ENCODE data around the gene NOP10. TPM values are rescaled to one million over a fixed set of nuclear protein-coding genes. Genes with fewer than 3 reads are reported as not detected.
"Not testable (repeated sequence)": the region's sequence is repeated elsewhere in the genome, so short reads cannot be mapped to it uniquely, and the experiment has no call there.

The NOP10 gene
- polyA plus RNA-seq, 1 experiment = 262 TPM

DNA sequence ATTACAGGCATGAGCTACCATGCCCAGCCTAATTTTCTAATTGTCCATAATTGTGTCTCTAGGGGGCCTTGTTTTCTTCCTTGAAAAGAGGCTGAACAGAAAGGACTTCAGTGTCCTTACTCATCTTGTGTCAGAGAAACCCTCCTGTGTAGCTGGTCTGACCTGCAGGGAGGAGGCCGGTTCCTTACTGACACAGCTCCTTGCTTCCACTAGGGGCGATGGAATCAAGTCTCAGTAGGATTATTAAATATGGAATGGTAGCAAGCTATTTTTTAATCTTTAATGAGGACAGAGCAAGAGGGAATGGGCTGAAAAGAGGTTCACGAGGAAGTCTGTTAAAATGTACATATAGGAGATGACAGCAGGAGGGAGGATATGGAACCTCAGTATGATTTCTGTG is 15.4 kb upstream of the NOP10 start:
- Histone ChIP-seq H3K27ac (ENCODE audit: low read depth, low read length) (no peak overlapping the region), H3K4me3 (ENCODE audit: low read depth, low read length) (no peak overlapping the region), H3K9me3 (ENCODE audit: control insufficient read depth, insufficient read depth, low read length) (no peaks in the 10 kb centered on the region), H3K27me3 (ENCODE audit: control insufficient read depth, insufficient read depth, low read length) (no peaks in the 10 kb centered on the region)
- ChIA-PET POLR2A (no interaction called here), CTCF (interaction anchor here (1.0 to 1.7 kb wide), 2 partner anchors 9 to 16 kb away, joined by 4 to 8 read pairs; partner anchors contain the start of genes LPCAT4, NOP10 and NUTM1)
- DNase-seq (ENCODE audit: low read depth, low spot score) = no peak
- TF ChIP-seq, protein P1, sequence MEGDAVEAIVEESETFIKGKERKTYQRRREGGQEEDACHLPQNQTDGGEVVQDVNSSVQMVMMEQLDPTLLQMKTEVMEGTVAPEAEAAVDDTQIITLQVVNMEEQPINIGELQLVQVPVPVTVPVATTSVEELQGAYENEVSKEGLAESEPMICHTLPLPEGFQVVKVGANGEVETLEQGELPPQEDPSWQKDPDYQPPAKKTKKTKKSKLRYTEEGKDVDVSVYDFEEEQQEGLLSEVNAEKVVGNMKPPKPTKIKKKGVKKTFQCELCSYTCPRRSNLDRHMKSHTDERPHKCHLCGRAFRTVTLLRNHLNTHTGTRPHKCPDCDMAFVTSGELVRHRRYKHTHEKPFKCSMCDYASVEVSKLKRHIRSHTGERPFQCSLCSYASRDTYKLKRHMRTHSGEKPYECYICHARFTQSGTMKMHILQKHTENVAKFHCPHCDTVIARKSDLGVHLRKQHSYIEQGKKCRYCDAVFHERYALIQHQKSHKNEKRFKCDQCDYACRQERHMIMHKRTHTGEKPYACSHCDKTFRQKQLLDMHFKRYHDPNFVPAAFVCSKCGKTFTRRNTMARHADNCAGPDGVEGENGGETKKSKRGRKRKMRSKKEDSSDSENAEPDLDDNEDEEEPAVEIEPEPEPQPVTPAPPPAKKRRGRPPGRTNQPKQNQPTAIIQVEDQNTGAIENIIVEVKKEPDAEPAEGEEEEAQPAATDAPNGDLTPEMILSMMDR (IDR thresholded peaks at IDR 0.05; ENCODE audit: low read depth, low read length) = peak; percentile 34; the same call in 1 of the 2 replicates

DNA sequence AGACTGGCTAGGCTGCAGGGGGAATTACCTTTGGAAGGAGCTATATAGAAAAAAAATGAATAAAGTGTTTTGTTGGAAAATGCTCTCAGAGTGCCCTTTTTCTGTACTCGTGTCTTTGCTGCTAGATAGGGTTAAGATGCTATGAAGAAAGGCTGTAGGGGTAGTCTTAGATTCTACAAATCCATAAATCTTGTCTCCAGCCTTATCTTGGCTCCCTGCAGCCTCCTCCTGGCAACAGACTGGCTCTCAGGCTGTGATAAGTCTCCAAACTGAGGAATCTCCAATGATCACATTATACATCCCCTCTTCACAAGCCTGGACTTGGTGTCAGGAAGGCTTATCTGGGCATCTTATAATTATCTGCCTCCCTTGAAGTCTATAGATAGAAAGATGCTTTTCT is 14.7 kb upstream of the NOP10 start:
- Histone ChIP-seq H3K27ac (ENCODE audit: low read depth, low read length) (no peak overlapping the region), H3K9me3 (ENCODE audit: control insufficient read depth, insufficient read depth, low read length) (no peaks in the 10 kb centered on the region), H3K27me3 (ENCODE audit: control insufficient read depth, insufficient read depth, low read length) (no peaks in the 10 kb centered on the region), H3K4me3 (ENCODE audit: low read depth, low read length) (no peak overlapping the region)
- no peak for DNase-seq (ENCODE audit: low read depth, low spot score)
- CTCF ChIA-PET = interaction anchor here (1.0 to 1.7 kb wide), 2 partner anchors 10 to 15 kb away, joined by 4 to 8 read pairs; partner anchors contain the start of genes LPCAT4, NOP10 and NUTM1
- POLR2A ChIA-PET = no interaction called here
- TF ChIP-seq, protein P1 (IDR thresholded peaks at IDR 0.05; ENCODE audit: low read depth, low read length) = no peak

DNA sequence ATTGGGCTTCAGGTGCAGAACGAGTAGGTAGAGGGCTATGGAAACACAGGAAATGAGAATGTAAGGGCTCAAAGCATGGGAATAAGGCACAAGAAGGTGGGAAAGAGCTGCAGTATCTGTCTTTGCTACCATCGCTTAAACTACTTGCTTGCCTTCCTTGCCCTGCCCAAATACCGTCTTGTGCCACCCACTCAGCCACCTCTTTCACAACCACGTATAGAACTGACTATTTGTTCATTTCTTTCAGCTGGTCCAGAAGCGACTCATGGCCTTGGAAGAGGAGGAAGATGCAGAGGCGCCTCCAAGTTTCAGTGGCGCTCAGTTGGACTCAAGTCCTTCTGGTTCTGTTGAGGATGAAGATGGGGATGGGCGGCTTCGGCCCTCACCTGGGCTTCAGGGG is 12.3 kb upstream of the NOP10 start:
- CTCF ChIA-PET = interaction anchor here (1.1 to 2.2 kb wide), 2 partner anchors 12 to 114 kb away, joined by 3 to 7 read pairs; partner anchors contain the start of genes NOP10 and NUTM1
- TF ChIP-seq, protein P1 (IDR thresholded peaks at IDR 0.05; ENCODE audit: low read depth, low read length) = no peak
- Histone ChIP-seq H3K4me3 (ENCODE audit: low read depth, low read length) (no peak overlapping the region), H3K27ac (ENCODE audit: low read depth, low read length) (no peak overlapping the region), H3K27me3 (ENCODE audit: control insufficient read depth, insufficient read depth, low read length) (no peaks in the 10 kb centered on the region), H3K9me3 (ENCODE audit: control insufficient read depth, insufficient read depth, low read length) (no peaks in the 10 kb centered on the region)
- DNase-seq (ENCODE audit: low read depth, low spot score) = no peak
- POLR2A ChIA-PET = no interaction called here

DNA sequence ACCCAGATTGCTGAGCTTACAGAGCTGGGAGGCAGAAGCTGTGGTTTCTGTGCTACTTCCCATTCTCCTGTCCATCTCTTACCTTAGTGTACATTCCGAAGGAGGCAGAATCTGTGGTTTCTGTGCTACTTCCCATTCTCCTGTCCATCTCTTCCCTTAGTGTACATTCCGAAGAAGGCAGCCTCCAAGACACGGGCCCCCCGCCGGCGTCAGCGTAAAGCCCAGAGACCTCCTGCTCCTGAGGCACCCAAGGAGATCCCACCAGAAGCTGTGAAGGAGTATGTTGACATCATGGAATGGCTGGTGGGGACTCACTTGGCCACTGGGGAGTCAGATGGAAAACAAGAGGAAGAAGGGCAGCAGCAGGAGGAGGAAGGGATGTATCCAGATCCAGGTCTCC is 11.3 kb upstream of the NOP10 start:
- CTCF ChIA-PET = interaction anchor here (1.1 to 2.8 kb wide), 3 partner anchors 11 to 113 kb away, joined by 3 to 7 read pairs (median 7); partner anchors contain the start of genes LPCAT4, NOP10 and NUTM1

DNA sequence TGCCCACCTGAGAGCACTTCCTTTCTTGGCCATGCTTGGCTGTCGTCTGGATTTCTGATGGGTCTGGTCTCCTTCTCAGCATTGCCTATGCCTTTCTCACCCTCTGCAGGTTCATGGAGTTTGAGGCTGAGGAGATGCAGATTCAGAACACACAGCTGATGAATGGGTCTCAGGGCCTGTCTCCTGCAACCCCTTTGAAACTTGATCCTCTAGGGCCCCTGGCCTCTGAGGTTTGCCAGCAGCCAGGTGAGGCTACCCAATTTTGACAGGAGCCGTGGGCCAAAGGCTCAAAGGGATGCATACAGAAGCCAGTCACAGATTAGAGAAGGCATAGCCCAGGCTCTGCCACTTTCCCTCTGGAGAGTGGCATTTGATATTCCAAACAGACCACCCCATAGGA is 10.7 kb upstream of the NOP10 start:
- TF ChIP-seq, protein P1 (IDR thresholded peaks at IDR 0.05; ENCODE audit: low read depth, low read length) = no peak
- no peak for DNase-seq (ENCODE audit: low read depth, low spot score)
- Histone ChIP-seq H3K9me3 (ENCODE audit: control insufficient read depth, insufficient read depth, low read length) (no peaks in the 10 kb centered on the region), H3K4me3 (ENCODE audit: low read depth, low read length) (no peak overlapping the region), H3K27ac (ENCODE audit: low read depth, low read length) (no peak overlapping the region), H3K27me3 (ENCODE audit: control insufficient read depth, insufficient read depth, low read length) (no peaks in the 10 kb centered on the region)
- CTCF ChIA-PET = interaction anchor here (2.2 to 2.8 kb wide), 2 partner anchors 10 to 13 kb away, joined by 7 read pairs; partner anchors contain the start of genes LPCAT4, NOP10 and NUTM1
- POLR2A ChIA-PET = no interaction called here

More for the DNA sequence above, 11.3 kb upstream of the NOP10 start:
- Histone ChIP-seq H3K27me3 (ENCODE audit: control insufficient read depth, insufficient read depth, low read length) (no peaks in the 10 kb centered on the region), H3K4me3 (ENCODE audit: low read depth, low read length) (no peak overlapping the region), H3K9me3 (ENCODE audit: control insufficient read depth, insufficient read depth, low read length) (no peaks in the 10 kb centered on the region), H3K27ac (ENCODE audit: low read depth, low read length) (no peak overlapping the region)
- DNase-seq (ENCODE audit: low read depth, low spot score) = no peak
- TF ChIP-seq, protein P1 (IDR thresholded peaks at IDR 0.05; ENCODE audit: low read depth, low read length) = no peak
- POLR2A ChIA-PET = no interaction called here

DNA sequence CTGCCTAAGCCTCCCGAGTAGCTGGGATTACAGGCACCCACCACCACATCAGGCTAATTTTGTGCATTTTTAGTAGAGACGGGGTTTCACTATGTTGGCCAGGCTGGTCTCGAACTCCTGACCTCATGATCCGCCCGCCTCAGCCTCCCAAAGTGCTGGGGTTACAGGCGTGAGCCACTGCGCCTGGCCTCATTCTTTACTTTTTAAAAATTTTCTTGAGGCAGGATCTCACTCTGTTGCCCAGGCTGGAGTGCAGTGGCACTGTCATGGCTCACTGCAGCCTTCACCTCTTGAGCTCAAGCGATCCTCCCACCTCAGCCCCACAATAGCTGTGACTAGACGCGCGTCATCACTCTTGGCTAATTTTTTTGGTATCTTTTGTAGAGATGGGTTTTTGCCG is 10.1 kb upstream of the NOP10 start:
- H3K27me3 ChIP-seq (ENCODE audit: control insufficient read depth, insufficient read depth, low read length); H3K4me3 ChIP-seq (ENCODE audit: low read depth, low read length); H3K9me3 ChIP-seq (ENCODE audit: control insufficient read depth, insufficient read depth, low read length); H3K27ac ChIP-seq (ENCODE audit: low read depth, low read length); DNase-seq (ENCODE audit: low read depth, low spot score): not testable (repeated sequence)
- POLR2A ChIA-PET = interaction anchor here (0.6 kb wide), 1 partner anchor 10 kb away, joined by 3 read pairs; the partner anchor contains the start of gene NOP10
- CTCF ChIA-PET = interaction anchor here (2.8 kb wide), 1 partner anchor 14 kb away, joined by 7 read pairs; the partner anchor contains the start of gene LPCAT4
